ENCODE measurements around the gene XYLB.
"Not testable (repeated sequence)": the region's sequence is repeated elsewhere in the genome, so short reads cannot be mapped to it uniquely, and the experiment has no call there.

The XYLB gene

DNA sequence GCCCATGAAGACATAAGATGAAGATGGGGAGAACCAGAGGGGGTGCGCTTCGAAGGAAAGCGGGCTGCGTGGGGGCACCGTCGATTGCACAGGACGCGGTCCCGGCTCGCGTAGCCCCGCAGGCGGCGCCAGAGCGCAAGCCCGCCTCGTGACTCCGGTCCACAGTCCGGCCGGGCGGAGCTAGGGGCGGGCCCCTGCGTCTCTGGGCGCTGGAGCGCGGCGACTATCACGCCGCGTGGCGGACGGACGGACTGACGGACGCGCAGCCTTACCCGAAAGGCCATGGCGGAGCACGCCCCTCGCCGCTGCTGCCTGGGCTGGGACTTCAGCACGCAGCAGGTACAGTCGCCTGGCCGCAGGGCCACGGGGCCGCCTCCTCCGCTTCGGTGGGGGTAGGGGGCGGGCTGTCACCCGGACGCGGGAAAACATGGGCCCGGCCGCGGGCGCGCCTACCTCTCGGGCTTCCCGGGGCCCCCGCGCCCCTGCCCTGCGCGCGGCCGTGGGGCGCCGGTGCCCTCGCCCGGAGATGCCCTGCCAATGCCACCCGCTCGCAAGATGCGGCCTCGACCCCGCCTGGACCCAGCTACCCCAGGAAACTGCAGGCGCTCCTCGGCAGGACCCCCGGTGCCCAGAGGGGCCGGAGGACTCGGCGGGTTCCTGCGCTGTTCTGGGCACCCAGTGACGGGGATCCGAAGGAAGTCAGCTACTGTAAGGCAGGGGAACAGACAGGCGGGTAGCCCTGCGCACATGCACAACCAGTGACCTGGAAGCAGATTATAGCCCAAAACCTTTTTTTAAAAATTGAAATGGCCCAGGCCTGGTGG, at the start of gene XYLB:
TSS of gene XYLB (plus strand) at position 199 of the 824 bp plus-strand sequence. CDS start at position 283, 84 bp downstream.
- peak; percentile 71 for DNase-seq (ENCODE audit: low spot score)

DNA sequence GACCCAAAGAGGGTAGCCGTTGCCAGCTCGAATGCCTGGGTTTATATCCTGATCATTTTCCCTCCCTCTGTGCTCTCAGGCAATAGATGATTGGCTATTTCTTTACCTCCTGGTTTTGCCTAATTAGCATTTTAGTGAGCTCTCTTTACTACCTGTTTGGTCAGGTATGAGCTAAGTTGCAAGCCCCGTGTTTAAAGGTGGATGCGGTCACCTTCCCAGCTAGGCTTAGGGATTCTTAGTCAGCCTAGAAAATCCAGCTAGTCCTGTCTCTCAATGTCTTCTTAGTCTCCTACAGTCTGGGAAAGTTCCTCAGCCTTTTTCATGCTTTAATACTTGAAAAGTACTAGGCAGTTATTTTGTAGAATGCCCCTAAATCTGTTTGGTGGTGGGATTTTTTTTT, 49.5 kb upstream of the XYLB start:
- not testable (repeated sequence) for DNase-seq (ENCODE audit: low spot score)

DNA sequence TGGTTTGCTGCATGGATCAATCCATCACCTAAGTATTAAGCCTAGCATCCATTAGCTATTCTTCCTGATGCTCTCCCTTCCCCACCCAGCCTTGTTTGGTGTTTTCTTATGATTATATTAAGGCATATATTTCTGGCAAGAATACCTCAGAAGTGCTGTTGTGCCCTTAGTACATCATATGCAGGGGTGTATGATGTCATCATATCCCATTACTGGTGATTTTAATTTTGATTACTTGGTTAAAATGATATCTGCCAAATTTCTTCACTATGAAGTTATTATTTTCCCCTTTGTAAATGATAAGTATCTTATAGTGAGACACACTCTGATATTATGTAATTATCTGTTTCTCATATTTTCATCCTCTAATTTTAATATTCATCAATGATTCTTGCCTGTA, 49.0 kb upstream of the XYLB start:
- DNase-seq (ENCODE audit: low spot score) = no peak

DNA sequence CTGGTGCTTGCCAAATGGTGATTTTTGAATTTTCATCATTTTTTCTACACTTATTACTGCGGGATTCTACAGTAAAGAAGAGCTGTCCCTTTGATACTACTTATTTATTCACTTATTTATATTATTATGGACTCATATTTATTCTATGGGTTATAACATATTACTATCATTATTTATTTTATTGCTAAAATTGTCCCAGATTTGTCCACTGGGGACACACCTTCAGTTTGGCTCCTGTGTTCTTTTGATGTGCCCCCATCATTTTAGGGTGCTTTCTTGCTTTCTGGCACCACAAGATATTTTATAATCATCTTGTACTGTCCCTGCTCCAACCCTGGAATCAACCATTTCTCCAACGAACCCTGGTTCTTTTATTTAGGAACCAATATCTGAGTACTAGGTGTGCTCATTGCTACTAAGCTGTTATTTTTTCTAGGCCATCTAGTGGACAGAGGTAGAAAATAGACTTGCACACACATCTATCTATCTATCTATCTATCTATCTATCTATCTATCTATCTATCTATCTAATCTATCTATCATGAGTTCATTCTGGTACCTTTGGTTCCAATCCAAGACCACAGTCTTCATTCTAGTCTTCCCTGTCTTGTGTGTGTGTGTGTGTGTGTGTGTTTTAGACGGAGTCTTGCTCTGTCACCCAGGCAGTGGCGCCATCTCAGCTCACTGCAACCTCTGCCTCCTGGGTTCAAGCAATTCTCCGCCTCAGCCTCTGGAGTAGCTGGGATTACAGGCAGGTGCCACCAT, 48.5 kb upstream of the XYLB start:
- DNase-seq (ENCODE audit: low spot score) = no peak

DNA sequence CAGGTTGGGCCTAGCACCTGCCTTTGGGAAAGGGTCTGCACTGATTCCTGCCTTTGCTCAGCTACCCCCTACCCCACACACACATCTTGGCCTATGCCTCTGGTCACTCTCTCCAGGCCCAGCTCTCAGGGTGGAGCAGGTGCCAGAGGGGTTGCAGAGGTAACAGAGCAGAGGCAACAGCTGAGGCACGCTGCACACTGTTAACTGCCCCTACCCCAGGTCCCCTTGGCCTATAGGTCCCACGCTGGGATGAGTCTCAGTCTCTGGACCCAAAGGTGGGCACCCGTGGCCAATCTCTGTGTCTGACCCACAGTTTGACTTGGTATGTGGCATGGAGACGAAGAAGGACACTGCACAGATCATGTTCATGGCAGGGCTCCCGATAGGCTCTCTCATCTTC, 39.6 kb upstream of the XYLB start:
- DNase-seq (ENCODE audit: low spot score) = no peak

DNA sequence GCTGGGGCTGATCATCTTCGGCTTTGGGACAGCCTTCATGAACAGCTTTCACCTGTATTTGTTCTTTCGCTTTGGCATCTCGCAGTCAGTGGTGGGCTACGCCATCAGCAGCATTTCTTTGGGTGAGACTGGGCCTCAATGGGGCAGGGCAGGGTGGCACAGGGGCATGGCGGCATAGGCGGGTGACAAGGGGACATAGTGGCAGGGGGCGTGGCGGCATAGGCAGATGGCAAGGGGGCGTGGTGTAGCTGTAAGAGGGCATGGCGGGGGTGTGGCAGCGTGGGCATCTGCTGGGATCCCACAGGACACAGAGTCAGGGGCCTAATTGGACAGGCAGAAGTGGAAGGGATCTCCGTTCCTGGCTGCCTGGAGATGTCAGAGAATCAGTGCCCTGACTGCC, 39.0 kb upstream of the XYLB start:
- no peak for DNase-seq (ENCODE audit: low spot score)

DNA sequence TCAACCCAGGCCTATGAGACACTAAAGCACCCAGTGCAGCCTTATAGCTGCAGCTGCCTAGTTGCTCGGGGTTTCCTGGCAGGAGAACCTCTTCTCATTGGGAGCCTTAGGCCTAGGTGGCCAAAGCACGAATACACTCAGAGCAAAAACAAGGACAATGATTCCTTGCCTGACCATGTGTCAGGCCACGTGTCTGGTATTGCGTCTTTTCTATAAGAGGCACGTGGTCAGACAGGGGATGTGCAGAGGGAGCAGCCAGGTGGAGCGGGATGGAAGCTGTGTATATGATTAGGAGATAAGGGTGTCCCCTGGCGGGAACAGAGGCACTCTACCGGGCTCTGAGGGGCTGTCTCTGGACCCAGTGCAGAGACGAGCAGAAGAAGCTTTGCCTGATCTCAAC, 38.1 kb upstream of the XYLB start:
- DNase-seq (ENCODE audit: low spot score) = no peak

DNA sequence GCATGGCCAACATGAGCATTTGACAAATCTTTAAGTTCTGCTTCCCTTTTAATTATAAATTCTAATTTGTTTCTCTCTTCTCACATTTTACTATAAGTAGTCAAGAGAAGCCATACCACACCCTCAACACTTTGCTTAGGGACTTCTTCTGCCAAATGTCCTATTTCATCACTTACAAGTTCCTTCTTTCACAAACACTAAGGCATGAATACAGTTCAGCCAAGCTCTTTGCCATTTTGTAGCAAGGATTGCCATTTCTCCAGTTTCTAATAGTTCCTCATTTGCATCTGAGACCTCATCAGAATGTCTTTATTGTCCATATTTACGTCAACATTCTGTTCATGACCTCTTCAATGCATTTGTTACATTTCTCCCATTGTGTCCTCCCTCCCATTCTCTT, 35.1 kb upstream of the XYLB start:
- no peak for DNase-seq (ENCODE audit: low spot score)

DNA sequence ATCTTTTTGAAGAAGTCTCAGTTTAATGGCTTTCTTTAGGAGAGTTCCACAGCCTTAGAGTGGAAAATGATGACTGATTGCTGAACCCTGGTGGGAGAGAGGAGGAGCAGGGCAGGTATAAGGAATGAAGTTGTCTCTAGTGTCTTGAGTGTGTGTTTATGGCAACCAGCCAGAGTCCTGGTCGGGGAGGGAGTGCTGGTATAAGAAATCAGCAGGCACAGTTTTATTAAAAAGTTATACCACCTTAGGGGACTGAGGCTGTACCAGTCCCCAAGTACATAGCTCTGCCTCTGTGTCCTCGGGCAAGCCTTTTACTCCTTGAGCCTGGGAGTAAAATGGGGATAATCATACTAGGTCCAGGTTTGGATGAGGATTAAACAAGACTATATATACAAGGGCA, 34.6 kb upstream of the XYLB start:
- no peak for DNase-seq (ENCODE audit: low spot score)

DNA sequence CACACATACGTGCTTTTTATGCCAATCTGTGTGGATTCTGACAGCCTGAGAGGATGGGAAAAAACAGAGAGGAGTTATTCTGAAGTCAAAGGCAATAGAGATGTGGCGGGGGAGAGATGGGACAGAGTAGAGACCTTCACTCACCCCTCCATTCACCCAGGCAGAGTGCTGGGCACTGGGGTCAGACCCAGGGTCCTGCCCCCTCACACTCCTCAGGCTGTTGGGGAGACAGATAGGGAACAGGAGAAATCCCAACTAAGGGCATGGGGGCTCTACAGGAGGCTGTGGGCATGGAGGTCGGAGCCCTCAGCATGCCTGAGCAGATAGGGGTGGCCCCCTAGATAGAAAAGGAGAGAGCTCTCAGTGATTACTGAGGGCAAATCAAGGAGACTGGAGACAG, 34.2 kb upstream of the XYLB start:
- DNase-seq (ENCODE audit: low spot score) = no peak

DNA sequence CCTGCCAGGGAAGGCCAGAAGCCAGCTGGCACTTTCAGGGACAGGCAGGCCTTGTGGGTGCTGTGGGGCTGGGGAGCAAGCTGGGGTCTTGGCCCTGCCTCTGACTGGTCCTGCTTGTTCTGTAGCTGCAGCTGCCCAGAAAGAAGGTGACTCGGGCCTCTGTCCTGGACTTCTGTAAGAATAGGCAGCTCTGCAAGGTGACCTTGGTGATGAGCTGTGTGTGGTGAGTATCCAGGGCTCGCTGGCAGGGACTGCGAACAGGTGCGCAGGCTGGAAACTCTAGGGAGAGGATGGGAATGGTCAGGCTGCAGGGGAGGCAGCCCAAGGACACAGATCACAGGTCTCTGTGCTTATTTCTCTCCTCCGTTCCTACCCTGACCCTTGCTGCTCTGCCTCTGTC, 33.3 kb upstream of the XYLB start:
- DNase-seq (ENCODE audit: low spot score) = no peak

DNA sequence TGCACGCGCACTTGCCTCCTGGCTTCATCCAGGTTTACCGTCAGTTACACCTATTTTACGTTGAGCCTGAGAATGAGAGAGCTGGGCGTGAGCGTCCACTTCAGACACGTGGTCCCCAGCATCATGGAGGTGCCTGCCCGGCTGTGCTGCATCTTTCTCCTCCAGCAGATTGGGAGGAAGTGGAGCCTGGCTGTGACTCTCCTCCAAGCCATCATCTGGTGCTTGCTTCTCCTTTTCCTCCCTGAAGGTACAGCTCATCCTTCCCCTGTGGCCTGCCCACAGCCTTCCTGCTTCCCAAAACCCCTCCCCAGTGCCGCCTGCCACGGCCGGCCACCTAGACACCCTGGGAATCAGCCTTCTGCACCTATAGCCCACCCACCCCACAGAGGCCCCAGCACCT, 32.9 kb upstream of the XYLB start:
- DNase-seq (ENCODE audit: low spot score) = no peak

DNA sequence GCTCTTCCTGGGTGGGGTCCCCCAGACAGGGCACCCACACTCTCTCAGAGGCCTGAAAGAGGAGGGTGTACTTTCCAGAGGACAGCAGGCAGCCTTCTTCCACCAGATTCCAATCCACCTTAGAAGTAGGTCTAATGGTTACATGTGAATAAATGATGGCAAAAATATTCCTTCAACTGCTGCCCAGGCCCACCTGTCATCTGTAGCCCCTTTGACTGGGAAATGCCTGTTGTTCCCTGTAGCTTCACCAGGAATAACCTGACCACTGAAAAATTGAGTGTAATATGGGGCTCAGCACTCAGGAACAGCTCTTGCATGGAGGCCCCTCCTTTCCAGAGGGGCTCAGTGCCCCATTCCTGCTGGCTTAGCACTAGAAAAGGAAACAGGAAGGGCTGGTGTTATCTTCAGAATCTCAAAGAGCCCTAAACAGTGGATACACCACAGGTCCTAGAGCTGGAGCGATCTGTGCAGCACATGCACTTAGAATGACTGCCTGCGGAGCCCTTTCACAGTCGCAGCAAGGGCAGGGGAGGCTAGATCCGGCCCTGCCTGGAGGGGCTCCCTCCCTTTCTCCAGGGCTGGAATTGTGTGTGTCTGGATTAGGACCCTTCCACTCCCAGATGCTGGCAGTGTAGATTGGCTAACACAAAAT, 32.3 kb upstream of the XYLB start:
- DNase-seq (ENCODE audit: low spot score) = no peak

DNA sequence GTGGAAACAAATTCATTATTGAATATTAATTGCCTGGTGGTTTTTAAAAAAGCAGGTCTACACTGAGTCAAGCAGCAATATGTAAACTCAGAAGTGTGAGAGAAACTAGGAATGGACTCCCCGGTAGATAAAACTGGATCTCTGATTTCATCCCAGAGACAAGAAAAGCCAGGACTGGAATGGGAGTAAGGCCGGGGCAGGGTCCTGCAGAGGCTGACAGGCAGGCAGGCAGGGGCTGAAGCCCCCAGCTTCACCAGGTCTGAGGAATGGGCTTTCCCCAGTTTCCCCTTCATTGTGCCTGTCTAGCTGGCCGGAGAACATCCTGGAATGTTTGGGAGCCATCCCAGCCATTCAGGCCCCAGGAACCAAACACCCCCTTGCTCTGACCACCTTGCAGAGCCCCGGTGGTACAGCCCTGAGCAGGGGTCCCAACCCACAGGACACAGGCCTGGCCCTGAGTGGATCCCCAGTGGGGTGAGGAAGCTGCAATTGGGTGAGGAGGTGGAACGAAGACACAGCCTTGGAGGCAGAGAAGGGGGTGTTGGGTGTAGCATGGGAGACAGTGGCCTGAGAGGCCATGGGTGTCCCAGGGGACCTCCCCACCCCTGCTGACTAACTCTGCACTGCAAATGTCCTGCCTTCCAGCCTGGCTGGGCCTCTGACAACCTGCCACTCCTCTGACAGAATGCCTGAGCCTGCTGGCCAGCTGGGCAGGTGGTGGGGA, 31.7 kb upstream of the XYLB start:
- DNase-seq (ENCODE audit: low spot score) = no peak

DNA sequence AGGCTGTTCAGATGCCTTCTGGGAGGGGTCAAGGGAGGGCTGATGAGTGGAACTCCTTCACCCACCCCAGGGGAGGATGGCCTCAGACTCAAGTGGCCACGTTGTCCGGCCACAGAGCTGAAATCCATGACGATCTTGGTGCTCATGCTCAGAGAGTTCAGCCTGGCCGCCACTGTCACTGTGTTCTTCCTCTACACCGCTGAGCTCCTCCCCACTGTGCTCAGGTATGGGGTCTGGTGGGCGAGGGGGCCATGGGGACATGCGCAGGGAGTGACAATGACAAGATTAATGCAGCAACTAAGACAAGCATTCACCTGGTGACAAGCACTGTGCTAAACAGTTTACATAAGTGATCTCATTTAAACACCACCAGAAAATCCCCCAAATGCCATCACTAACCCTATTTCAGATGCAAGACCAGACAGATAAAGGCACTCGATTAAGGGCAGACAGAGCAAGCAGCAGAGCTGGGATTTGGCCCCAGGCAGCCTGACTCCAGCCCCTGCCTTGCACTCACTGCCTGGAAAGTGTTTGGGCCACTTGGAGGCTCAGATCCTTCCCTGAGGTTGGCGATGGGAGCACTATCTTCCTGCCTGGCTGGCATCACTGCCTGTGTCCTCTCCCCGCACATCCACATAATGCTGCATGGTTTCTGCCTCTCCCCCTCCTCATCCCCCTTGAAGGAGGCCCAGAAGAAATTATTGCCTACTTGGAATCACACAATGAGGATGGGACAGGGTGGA, 30.9 kb upstream of the XYLB start:
- DNase-seq (ENCODE audit: low spot score) = no peak

DNA sequence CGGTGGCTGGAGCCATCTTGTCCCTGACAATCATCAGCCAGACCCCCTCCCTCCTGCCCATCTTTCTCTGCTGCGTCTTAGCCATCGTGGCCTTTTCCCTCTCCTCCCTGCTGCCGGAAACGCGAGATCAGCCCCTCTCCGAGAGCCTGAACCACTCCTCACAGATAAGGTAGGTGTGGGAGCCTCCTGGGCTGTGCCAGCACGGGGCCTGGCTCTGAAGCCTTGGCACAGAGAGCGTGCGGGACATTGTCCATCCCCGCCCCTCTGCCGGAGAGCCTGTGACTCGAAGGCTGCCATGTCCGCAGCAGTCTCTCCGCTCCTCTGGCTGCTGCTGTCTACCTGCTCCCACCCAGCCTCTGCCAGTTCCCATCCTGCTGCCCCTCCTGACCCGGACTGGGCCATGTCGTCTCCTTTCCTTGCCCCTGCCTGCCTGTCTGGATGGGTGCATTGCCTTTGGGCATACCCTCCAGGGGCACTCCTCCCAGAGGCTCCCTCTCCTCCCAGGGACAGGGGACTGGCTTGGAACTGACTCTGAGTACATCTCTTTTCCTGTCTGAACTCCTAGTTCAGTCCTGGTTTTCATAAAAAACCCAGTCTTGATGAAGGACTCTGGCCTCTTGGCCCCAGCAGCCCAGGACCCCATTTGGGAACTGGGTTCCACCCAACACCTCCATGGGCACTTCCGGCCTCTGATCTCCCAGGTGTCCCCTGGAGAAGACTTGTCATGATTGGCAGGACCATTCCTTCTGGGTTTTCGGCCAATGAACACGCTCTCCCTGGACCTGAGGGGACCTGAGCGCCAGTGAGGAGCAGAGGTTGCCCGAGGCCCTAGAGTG, 30.0 kb upstream of the XYLB start:
- DNase-seq (ENCODE audit: low spot score) = no peak

DNA sequence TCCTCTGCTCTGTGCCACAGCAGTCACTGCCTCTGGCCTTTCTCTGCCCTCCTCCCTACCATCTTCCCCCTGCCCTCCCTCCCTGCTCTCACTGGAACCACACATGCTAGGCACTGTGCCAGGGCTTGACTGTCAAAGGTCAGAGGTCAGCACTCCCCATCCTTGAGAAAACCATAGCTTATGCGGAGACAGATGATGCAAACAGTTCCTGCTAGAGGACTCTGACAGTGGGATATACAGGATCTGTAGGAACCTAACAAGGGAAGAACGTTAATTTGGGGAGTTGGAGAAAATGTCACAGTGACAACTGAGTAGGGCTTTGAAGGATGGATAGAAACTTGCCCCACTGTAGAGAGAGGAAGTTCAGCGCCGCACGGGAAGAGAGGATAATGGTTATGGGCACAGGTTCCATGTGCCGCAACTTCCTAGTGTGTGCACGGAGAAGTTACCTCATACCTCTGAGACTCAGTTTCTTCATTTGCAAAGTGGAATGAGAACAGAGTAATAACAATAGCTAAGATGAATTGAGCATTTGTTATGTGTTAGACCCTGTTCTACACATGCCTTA, 29.3 kb upstream of the XYLB start:
- no peak for DNase-seq (ENCODE audit: low spot score)

DNA sequence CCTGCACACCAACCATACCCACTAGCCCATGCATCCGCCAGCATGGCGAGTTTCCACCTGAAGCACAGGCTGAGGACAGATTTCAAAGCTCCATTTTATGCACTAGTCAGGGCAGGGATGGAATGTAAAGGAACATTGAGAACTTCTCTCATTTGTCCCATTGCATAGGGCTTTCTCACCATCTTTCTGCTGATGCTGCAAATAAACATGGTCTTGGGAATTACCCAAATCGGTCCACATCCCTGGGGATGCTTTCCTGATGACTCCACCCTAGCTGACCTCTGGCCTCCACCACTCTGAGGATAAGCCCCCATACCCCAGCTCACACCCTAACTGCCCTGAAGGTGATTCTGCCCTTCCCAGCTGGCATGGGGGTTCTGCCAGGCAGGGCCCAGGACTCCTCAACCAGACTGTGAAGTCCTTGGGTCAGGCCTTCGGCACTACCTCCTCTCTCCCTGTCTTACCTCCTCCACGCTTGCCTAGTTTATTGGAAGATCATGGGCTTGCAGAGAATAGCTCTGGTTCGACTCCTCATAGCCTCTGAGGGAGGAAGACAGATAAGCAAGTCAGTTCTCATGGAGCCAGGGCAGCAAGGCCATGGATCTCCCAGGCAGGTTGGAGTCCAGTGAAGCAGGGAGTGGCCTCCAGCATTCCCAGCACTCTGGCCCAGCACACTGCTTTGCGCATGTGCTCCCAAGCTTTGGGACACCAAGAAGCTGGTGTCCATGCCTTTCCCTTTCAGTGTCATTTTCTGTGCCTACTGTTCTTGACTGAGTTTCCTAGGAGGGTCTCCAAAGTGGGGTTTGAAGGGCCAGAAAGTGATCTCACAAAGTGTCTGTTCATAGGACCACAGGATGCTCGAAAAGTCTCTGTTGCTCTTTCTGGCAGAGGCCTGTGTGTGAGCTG, 27.6 kb upstream of the XYLB start:
- DNase-seq (ENCODE audit: low spot score) = no peak

DNA sequence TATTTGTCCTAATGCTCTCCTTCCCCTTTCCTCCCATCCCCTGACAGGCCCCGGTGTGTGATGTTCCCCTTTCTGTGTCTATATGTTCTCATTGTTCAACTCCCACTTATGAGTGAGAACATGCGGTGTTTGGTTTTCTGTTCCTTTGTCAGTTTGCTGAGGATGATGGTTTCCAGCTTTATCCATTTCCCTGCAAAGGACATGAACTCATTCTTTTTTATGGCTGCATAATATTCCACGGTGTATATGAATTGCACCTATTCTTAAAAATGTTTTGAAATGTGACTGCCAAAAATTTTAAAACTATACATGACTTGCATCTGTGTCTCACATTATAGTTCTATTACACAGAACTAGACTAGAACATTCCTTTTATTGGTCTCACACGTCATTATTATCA, 25.9 kb upstream of the XYLB start:
- DNase-seq (ENCODE audit: low spot score) = not testable (repeated sequence)

All from CD4-positive, alpha-beta T cell treated with Interleukin-2 at 100 ng/mL for 4 hours (primary cell).